ENCODE data around the gene ATP6V1B1.

DNA sequence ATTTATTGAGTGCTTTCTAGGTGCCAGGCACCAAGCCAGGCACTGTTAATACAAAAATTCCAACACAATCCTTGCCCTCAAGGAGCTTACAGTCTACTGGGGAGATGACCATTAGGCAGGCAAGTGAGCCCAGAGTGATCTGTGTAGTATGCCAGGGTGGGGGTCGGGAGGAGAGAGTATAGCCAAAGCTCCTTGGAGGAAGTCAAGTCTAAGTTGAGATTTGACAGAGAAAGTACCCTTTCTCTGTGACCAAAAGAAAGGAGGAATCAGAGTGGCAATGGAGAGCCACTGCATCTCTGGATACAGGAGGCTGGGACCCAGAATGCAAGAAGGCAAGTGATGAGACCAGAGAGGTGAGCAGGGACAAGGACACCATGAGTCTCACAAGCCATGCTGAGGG is 50.3 kb downstream of the ATP6V1B1 start:
- TF ChIP-seq, protein P1, sequence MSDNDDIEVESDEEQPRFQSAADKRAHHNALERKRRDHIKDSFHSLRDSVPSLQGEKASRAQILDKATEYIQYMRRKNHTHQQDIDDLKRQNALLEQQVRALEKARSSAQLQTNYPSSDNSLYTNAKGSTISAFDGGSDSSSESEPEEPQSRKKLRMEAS (IDR thresholded peaks at IDR 0.05), result no peak
- TF ChIP-seq, protein P2, sequence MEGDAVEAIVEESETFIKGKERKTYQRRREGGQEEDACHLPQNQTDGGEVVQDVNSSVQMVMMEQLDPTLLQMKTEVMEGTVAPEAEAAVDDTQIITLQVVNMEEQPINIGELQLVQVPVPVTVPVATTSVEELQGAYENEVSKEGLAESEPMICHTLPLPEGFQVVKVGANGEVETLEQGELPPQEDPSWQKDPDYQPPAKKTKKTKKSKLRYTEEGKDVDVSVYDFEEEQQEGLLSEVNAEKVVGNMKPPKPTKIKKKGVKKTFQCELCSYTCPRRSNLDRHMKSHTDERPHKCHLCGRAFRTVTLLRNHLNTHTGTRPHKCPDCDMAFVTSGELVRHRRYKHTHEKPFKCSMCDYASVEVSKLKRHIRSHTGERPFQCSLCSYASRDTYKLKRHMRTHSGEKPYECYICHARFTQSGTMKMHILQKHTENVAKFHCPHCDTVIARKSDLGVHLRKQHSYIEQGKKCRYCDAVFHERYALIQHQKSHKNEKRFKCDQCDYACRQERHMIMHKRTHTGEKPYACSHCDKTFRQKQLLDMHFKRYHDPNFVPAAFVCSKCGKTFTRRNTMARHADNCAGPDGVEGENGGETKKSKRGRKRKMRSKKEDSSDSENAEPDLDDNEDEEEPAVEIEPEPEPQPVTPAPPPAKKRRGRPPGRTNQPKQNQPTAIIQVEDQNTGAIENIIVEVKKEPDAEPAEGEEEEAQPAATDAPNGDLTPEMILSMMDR (IDR thresholded peaks at IDR 0.05; ENCODE audit: low read depth, low read length, missing input control), result no peak
- TF ChIP-seq EGR1 (IDR thresholded peaks at IDR 0.05; ENCODE audit: low read depth in 2 of 2), result no peak
- TF ChIP-seq YY1 (IDR thresholded peaks at IDR 0.05), result no peak
- no peak for TF ChIP-seq SP1 (IDR thresholded peaks at IDR 0.05)
- TF ChIP-seq GABPA (IDR thresholded peaks at IDR 0.05 in 1 of 2, conservative IDR thresholded peaks at IDR 0.05 in 1 of 2), result no peak

Data from liver (tissue), 3 donors.